WTC11 (cell line): ENCODE data around the gene SLC31A1.

Experiments used
- E2F5 ChIP-seq: sonication (generic); formaldehyde crosslinking; IDR thresholded peaks from 2 replicates; pipeline ENCODE4 v1.8.1; 2022; ENCODE audit warnings: mild to moderate bottlenecking, moderate library complexity, missing genetic modification reagents
- GABPB1 ChIP-seq: sonication (generic); formaldehyde crosslinking; IDR thresholded peaks from 2 replicates; pipeline ENCODE4 v1.8.1; 2023; ENCODE audit warnings: mild to moderate bottlenecking, missing genetic modification reagents
- MXD4 ChIP-seq: fragments of 250-450 bp; sonication (Bioruptor Pico); IDR thresholded peaks from 2 replicates; pipeline ENCODE4 v1.8.0; 2021; ENCODE audit warnings: mild to moderate bottlenecking, moderate library complexity, borderline replicate concordance
- SOX15 ChIP-seq: fragments of 250-450 bp; sonication (Bioruptor Pico); IDR thresholded peaks from 2 replicates; pipeline ENCODE4 v1.9.0; 2021; ENCODE audit warnings: mild to moderate bottlenecking
- SP1 ChIP-seq: sonication (generic); formaldehyde crosslinking; conservative IDR thresholded peaks from 2 replicates; pipeline ENCODE4 v1.8.1; 2022; ENCODE audit warnings: missing genetic modification reagents
- TCF7 ChIP-seq: sonication (generic); formaldehyde crosslinking; IDR thresholded peaks from 2 replicates; pipeline ENCODE4 v1.8.0; 2022; ENCODE audit warnings: mild to moderate bottlenecking, low read depth, missing genetic modification reagents, moderate library complexity
- ZNF416 ChIP-seq: fragments of 250-450 bp; sonication (Bioruptor Pico); IDR thresholded peaks from 2 replicates; pipeline ENCODE4 v1.9.0; 2021; ENCODE audit warnings: mild to moderate bottlenecking, inconsistent platforms
- TF ChIP-seq, protein P1 (sequence below): fragments of 200-600 bp; IDR thresholded peaks from 2 replicates; pipeline ENCODE4 v1.8.0; 2022; ENCODE audit warnings: antibody characterized with exemption
- TF ChIP-seq, protein P2 (sequence below): sonication (generic); formaldehyde crosslinking; IDR thresholded peaks from 2 replicates; pipeline ENCODE4 v1.8.1; 2023; ENCODE audit warnings: mild to moderate bottlenecking, missing genetic modification reagents

DNA sequence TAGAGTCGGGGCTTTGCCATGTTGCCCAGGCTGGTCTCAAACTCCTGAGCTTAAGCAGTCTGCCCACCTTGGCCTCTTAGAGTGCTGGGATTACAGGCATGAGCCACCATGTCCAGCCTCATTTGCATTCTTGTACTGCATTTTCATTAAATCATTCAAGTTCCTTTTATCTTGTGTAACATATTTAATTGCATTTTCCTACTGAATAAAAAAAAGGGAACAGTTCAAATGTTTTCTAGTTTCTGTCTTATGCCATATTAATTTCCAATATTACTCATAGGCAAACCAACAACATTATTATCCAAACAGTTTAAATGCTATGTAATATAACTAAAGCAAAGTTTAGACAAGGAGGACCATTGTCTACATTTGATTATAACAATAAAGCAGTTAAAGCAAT, 6.1 kb downstream of the SLC31A1 start:
- TF ChIP-seq, protein P1, sequence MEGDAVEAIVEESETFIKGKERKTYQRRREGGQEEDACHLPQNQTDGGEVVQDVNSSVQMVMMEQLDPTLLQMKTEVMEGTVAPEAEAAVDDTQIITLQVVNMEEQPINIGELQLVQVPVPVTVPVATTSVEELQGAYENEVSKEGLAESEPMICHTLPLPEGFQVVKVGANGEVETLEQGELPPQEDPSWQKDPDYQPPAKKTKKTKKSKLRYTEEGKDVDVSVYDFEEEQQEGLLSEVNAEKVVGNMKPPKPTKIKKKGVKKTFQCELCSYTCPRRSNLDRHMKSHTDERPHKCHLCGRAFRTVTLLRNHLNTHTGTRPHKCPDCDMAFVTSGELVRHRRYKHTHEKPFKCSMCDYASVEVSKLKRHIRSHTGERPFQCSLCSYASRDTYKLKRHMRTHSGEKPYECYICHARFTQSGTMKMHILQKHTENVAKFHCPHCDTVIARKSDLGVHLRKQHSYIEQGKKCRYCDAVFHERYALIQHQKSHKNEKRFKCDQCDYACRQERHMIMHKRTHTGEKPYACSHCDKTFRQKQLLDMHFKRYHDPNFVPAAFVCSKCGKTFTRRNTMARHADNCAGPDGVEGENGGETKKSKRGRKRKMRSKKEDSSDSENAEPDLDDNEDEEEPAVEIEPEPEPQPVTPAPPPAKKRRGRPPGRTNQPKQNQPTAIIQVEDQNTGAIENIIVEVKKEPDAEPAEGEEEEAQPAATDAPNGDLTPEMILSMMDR = no peak
- TF ChIP-seq GABPB1 (no peak), TCF7 (CRISPR knock-in tag) (no peak), MXD4 (CRISPR knock-in tag) (no peak), ZNF416 (no peak), SP1 (CRISPR knock-in tag) (no peak), SOX15 (no peak), E2F5 (CRISPR knock-in tag) (no peak)
- TF ChIP-seq, protein P2, sequence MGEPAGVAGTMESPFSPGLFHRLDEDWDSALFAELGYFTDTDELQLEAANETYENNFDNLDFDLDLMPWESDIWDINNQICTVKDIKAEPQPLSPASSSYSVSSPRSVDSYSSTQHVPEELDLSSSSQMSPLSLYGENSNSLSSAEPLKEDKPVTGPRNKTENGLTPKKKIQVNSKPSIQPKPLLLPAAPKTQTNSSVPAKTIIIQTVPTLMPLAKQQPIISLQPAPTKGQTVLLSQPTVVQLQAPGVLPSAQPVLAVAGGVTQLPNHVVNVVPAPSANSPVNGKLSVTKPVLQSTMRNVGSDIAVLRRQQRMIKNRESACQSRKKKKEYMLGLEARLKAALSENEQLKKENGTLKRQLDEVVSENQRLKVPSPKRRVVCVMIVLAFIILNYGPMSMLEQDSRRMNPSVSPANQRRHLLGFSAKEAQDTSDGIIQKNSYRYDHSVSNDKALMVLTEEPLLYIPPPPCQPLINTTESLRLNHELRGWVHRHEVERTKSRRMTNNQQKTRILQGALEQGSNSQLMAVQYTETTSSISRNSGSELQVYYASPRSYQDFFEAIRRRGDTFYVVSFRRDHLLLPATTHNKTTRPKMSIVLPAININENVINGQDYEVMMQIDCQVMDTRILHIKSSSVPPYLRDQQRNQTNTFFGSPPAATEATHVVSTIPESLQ = no peak
